Measurements from ENCODE around the gene CTF1.
"Not testable (repeated sequence)": the region's sequence is repeated elsewhere in the genome, so short reads cannot be mapped to it uniquely, and the experiment has no call there.

CTF1 gene

GRCh38 chr16:30896261-30896888, at the start of gene CTF1:
Gene CTF1, plus strand, starts transcription at chr16:30896614. Its CDS starts 30 bp downstream, at chr16:30896644.
- no peak for DNase-seq

- DNase-seq: no peak
These were observed 49.6 kb upstream of the CTF1 start for GRCh38 chr16:30846649-30847402.

- DNase-seq: no peak
These were observed 46.2 kb upstream of the CTF1 start for GRCh38 chr16:30850246-30850645.

- no peak for DNase-seq
These were observed 42.7 kb upstream of the CTF1 start for GRCh38 chr16:30853758-30854157.

- no peak for DNase-seq
These were observed 38.3 kb upstream of the CTF1 start for GRCh38 chr16:30858111-30858495.

- DNase-seq: no peak
These were observed 37.5 kb upstream of the CTF1 start for GRCh38 chr16:30858829-30859423.

- DNase-seq: not testable (repeated sequence)
These were observed 35.7 kb upstream of the CTF1 start for GRCh38 chr16:30860729-30861128.

- DNase-seq: not testable (repeated sequence)
These were observed 33.2 kb upstream of the CTF1 start for GRCh38 chr16:30863178-30863577.

- no peak for DNase-seq
These were observed 30.4 kb upstream of the CTF1 start for GRCh38 chr16:30866031-30866430.

GRCh38 chr16:30867747-30868146, 28.7 kb upstream of the CTF1 start:
- no peak for DNase-seq

GRCh38 chr16:30870904-30871303, 25.5 kb upstream of the CTF1 start:
- DNase-seq: no peak

- DNase-seq: no peak
These were observed 22.1 kb upstream of the CTF1 start for GRCh38 chr16:30874244-30874820.

- peak; percentile 90 for DNase-seq
These were observed 21.3 kb upstream of the CTF1 start for GRCh38 chr16:30874821-30875717.

GRCh38 chr16:30875871-30876801, 20.3 kb upstream of the CTF1 start:
- peak; percentile 16 for DNase-seq

- no peak for DNase-seq
These were observed 19.5 kb upstream of the CTF1 start for GRCh38 chr16:30876867-30877266.

- no peak for DNase-seq
These were observed 13.7 kb upstream of the CTF1 start for GRCh38 chr16:30882429-30883310.

- no peak for DNase-seq
These were observed 11.7 kb upstream of the CTF1 start for GRCh38 chr16:30884760-30885159.

- no peak for DNase-seq
These were observed 11.2 kb upstream of the CTF1 start for GRCh38 chr16:30885196-30885595.

GRCh38 chr16:30886145-30886544, 10.3 kb upstream of the CTF1 start:
- DNase-seq: no peak

GRCh38 chr16:30887927-30888326, 8.5 kb upstream of the CTF1 start:
- no peak for DNase-seq
